Psoas muscle (tissue), 8 donors: ENCODE measurements around the gene PQBP1. TPM values are rescaled to one million over a fixed set of nuclear protein-coding genes. Genes with fewer than 3 reads are reported as not detected.

Source experiments
- ATAC-seq, 4 donors: fragments of 200-7000 bp; cut with Tn5 transposase; one replicate each; pipeline ENCODE4 v1.9.1; 2020; ENCODE audit warnings: moderate library complexity in 3 of 4, mild to moderate bottlenecking in 2 of 4
- DNase-seq, 2 donors: peaks; one replicate each; pipeline ENCODE4 v3.0.0-alpha.2; 2020
- H3K27ac ChIP-seq: fragments of 200-600 bp; one replicate; pipeline ENCODE4 v1.8.0; 2022
- H3K27me3 ChIP-seq, 3 donors: fragments of 200-600 bp in 1 of 3; one replicate each; pipeline versions ENCODE4 v1.6.1 to v1.8.0; 2013 to 2022; ENCODE audit warnings: low read length in 2 of 3, mild to moderate bottlenecking in 2 of 3, moderate library complexity in 1 of 3; ENCODE audit not compliant: insufficient read depth in 3 of 3
- H3K36me3 ChIP-seq, 2 donors: fragments of 200-600 bp in 1 of 2; one replicate each; pipeline versions ENCODE4 v1.6.1 to v1.8.0; 2013 to 2022; ENCODE audit warnings: low read depth in 1 of 2, mild to moderate bottlenecking in 1 of 2, moderate library complexity in 1 of 2; ENCODE audit not compliant: insufficient read depth in 1 of 2
- H3K4me1 ChIP-seq: fragments of 200-600 bp; one replicate; pipeline ENCODE4 v1.8.0; 2022
- H3K4me3 ChIP-seq: fragments of 200-600 bp; one replicate; pipeline ENCODE4 v1.8.0; 2022; ENCODE audit warnings: mild to moderate bottlenecking
- H3K9me3 ChIP-seq: fragments of 200-600 bp; one replicate; pipeline ENCODE4 v1.8.0; 2022
- CTCF ChIP-seq: fragments of 200-600 bp; IDR thresholded peaks from one replicate; pipeline ENCODE4 v1.8.0; 2022; ENCODE audit warnings: antibody characterized with exemption
- WGBS, 3 donors: extraction: QIAGEN DNeasy Blood & Tissue Kit; methylation state at CpG; one replicate each; pipeline versions ENCODE4 v1.1.6 to v1.1.7; 2013; 5-methylcytosine and 5-hydroxymethylcytosine counted together
- intact Hi-C, 2 donors: fragments of 100-400 bp; cut with DNase I; formaldehyde crosslinking; loops; one replicate each; pipeline versions ENCODE4 v1.11.0 to v1.14.2; 2022
- polyA plus RNA-seq, 3 donors: library from polyadenylated mRNA; stranded (reverse); fragments of 200-250 nt; gene quantifications; one replicate each; pipeline ENCODE4 v1.2.3, GENCODE V29; 2013
- total RNA-seq, 4 donors: library from RNA; stranded (reverse); fragmentation: NEBNext Ultra II Directional in 2 of 4; extraction: Animal tissue kit (Norgen Biotek cat#: 25700) in 2 of 4; gene quantifications; one replicate each; pipeline versions ENCODE4 v1.2.1 to v1.2.4, GENCODE V29; 2021 to 2023
- donor health status: healthy with polysubstance abuse.
- donor health status: DM: no; HTN: no; CAD: no; lungs with moderate emphysema.
- donor health status: Bipolar disorder and iron deficiency.
- donor health status: healthy.
- donor health status: DM: yes; HTN: yes; CAD: no.
- donor health status: DM: no; HTN: no; CAD: no.
- donor health status: DM: no; HTN: no; CAD: no.
- donor health status: DM: yes; HTN: yes; CAD: no.

PQBP1 gene
- total and polyA plus RNA-seq, 7 donors = 51.8 to 98.8 (median 65.7) TPM

- no peaks in the 10 kb centered on the region for H3K9me3 ChIP-seq
- 76 to 83% (median 77%) methylated on average over 8 of the region's 8 CpGs for WGBS, 3 donors
- no peak for ATAC-seq
- no peaks in the 10 kb centered on the region for H3K4me1 ChIP-seq
- peak overlapping the region; percentile 96 for H3K27ac ChIP-seq
- no peak for TF ChIP-seq CTCF
- no peak overlapping the region for H3K4me3 ChIP-seq
- no peak for DNase-seq
- H3K27me3 ChIP-seq = no peaks in the 10 kb centered on the region
- intact Hi-C loops = no loop called here
- H3K36me3 ChIP-seq = peaks cover 4 to 51% of the 10 kb centered on the region in 2 donors
Observed at GRCh38 chrX:48899078-48899410, 1.3 kb downstream of the PQBP1 start.

GRCh38 chrX:48901069-48901468, 3.3 kb downstream of the PQBP1 start:
- intact Hi-C loops = no loop called here
- no peak for TF ChIP-seq CTCF
- Histone ChIP-seq H3K27me3 (no peaks in the 10 kb centered on the region), H3K27ac (no peak overlapping the region), H3K4me3 (no peak overlapping the region), H3K4me1 (no peaks in the 10 kb centered on the region), H3K9me3 (no peaks in the 10 kb centered on the region), H3K36me3 (peaks cover 4 to 47% of the 10 kb centered on the region in 2 donors)
- ATAC-seq = no peak
- DNase-seq = no peak
- 77 to 92% (median 87%) methylated on average over 6 to 7 of the region's 7 CpGs for WGBS, 3 donors

GRCh38 chrX:48902135-48902534, 4.4 kb downstream of the PQBP1 start:
- Histone ChIP-seq H3K4me3 (no peak overlapping the region), H3K27me3 (no peaks in the 10 kb centered on the region), H3K4me1 (no peaks in the 10 kb centered on the region), H3K9me3 (no peaks in the 10 kb centered on the region), H3K36me3 (peaks cover 4 to 55% of the 10 kb centered on the region in 2 donors), H3K27ac (no peak overlapping the region)
- ATAC-seq = no peak
- 91 to 94% (median 93%) methylated on average over 10 to 20 of the region's 20 CpGs for WGBS, 3 donors
- DNase-seq = no peak
- no peak for TF ChIP-seq CTCF
- intact Hi-C loops = no loop called here

- no peak overlapping the region for H3K4me3 ChIP-seq
- H3K4me1 ChIP-seq = no peaks in the 10 kb centered on the region
- H3K36me3 ChIP-seq = peaks cover 4 to 55% of the 10 kb centered on the region in 2 donors
- TF ChIP-seq CTCF = no peak
- ATAC-seq (no peak), DNase-seq (no peak)
- no peaks in the 10 kb centered on the region for H3K27me3 ChIP-seq
- no peaks in the 10 kb centered on the region for H3K9me3 ChIP-seq
- 71 to 81% (median 81%) methylated on average over 12 to 14 of the region's 14 CpGs for WGBS, 3 donors
- intact Hi-C loops = no loop called here
- no peak overlapping the region for H3K27ac ChIP-seq
Observed at GRCh38 chrX:48902776-48903175, 5.0 kb downstream of the PQBP1 start.

- Histone ChIP-seq H3K27ac (no peak overlapping the region), H3K4me1 (no peaks in the 10 kb centered on the region), H3K27me3 (no peaks in the 10 kb centered on the region), H3K9me3 (no peaks in the 10 kb centered on the region), H3K36me3 (peaks cover 4 to 55% of the 10 kb centered on the region in 2 donors), H3K4me3 (no peak overlapping the region)
- TF ChIP-seq CTCF = no peak
- 76 to 82% (median 82%) methylated on average over 6 of the region's 6 CpGs for WGBS, 3 donors
- DNase-seq (no peak), ATAC-seq (no peak)
- intact Hi-C loops = no loop called here
Observed at GRCh38 chrX:48903290-48903689, 5.6 kb downstream of the PQBP1 start.
